Vein endothelial cell (primary cell): Measurements from ENCODE around the gene SPIN3. TPM values are rescaled to one million over a fixed set of nuclear protein-coding genes. Genes with fewer than 3 reads are reported as not detected.

Experiments
- total RNA-seq: library from RNA; depleted of rRNA; stranded (reverse); fragments of >200 nt; gene quantifications from 2 replicates; pipeline ENCODE4 v1.2.3, GENCODE V29; 2012

Gene SPIN3
- total RNA-seq = 5.6 and 6.1 TPM in 2 replicates

DNA sequence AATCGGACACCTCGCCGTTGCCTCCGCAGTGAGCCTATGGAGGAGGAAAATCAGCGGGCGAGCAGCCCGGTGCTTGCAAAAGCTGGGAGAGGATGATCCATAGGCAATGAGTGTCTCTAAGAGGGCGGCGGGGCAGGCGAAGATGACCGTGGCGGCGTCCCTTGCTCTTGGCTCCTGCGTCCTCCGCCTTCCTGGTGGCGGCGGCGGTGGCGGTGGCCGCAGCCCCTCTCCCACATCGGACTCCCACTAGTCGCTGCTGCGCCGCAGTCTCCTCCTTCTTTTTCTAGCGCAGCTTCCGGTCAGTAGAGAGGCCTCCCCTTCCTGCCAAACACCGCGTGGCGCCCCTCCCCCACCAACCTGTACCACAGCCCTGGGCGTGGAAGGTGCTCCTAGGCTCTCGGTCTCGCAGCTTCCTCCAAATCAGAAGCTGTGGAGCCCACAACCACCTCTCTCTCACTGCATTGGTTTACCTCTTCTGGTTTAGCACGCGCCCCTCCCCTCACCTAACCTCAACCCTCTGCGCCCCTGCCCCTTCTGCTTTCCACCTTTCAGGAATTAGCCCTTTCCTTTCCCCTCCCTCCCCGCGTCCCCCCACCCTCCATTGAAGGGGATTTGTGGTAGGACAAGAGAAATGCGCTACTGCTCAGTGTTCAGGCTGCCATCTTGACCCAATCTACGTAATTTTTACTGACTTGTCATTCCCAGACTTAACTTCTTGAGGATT, at the start of gene SPIN3:
TSS of gene SPIN3 (minus strand) at position 271 of the 724 bp plus-strand sequence. CDS start 594 bp downstream, outside the sequence.

Other genes with a start within 250 kb of the SPIN3 start
- gene SPIN2B, start 126.0 kb upstream of the SPIN3 start, total RNA-seq = 6.5 and 10.0 TPM in 2 replicates
- 0.29 and 0.33 TPM in 2 replicates for gene SPIN2A, start 141.9 kb upstream of the SPIN3 start, total RNA-seq